HEK293 (cell line): Measurements from ENCODE around the gene BCL11B.

ENCODE experiments used
- BCL11B ChIP-seq: fragments of 450-650 bp; formaldehyde crosslinking; IDR thresholded peaks from 2 replicates; pipeline ENCODE4 v1.5.1; 2016; ENCODE audit warnings: low read depth, missing biosample characterization, missing genetic modification characterization
- BCL6B ChIP-seq: fragments of 450-650 bp; formaldehyde crosslinking; IDR thresholded peaks from 2 replicates; pipeline ENCODE4 v1.5.1; 2017; ENCODE audit warnings: missing biosample characterization, missing genetic modification characterization
- IKZF3 ChIP-seq: fragments of 450-650 bp; IDR thresholded peaks from 2 replicates; pipeline ENCODE4 v1.5.0; 2018; ENCODE audit warnings: missing biosample characterization, mild to moderate bottlenecking, missing genetic modification characterization, moderate library complexity
- KLF8 ChIP-seq: fragments of 450-650 bp; formaldehyde crosslinking; IDR thresholded peaks from 2 replicates; pipeline ENCODE4 v1.5.1; 2016; ENCODE audit warnings: missing biosample characterization, missing genetic modification characterization
- PBX3 ChIP-seq: sonication (generic); formaldehyde crosslinking; IDR thresholded peaks from 2 replicates; pipeline ENCODE4 v1.8.1; 2022; ENCODE audit warnings: mild to moderate bottlenecking, moderate library complexity, missing genetic modification reagents
- SP2 ChIP-seq: fragments of 450-650 bp; formaldehyde crosslinking; IDR thresholded peaks from 2 replicates; pipeline ENCODE4 v1.5.1; 2016; ENCODE audit warnings: missing biosample characterization, missing genetic modification characterization
- TCF7L2 ChIP-seq: IDR thresholded peaks from 2 replicates; pipeline ENCODE4 v1.6.1; 2011; ENCODE audit warnings: low read depth, mild to moderate bottlenecking, inconsistent platforms, low read length, moderate library complexity, borderline replicate concordance
- ZBTB1 ChIP-seq: fragments of 450-650 bp; formaldehyde crosslinking; IDR thresholded peaks from 2 replicates; pipeline ENCODE4 v1.5.1; 2016; ENCODE audit warnings: missing biosample characterization, missing genetic modification characterization
- ZBTB48 ChIP-seq: fragments of 450-650 bp; formaldehyde crosslinking; IDR thresholded peaks from 2 replicates; pipeline ENCODE4 v1.5.1; 2016; ENCODE audit warnings: missing biosample characterization, missing genetic modification characterization
- ZFP3 ChIP-seq: fragments of 450-650 bp; formaldehyde crosslinking; IDR thresholded peaks from 2 replicates; pipeline ENCODE4 v1.5.1; 2016; ENCODE audit warnings: low read depth, missing biosample characterization, missing genetic modification characterization
- ZFP41 ChIP-seq: fragments of 450-650 bp; formaldehyde crosslinking; IDR thresholded peaks from 2 replicates; pipeline ENCODE4 v1.5.1; 2016; ENCODE audit warnings: missing biosample characterization, missing genetic modification characterization, borderline replicate concordance
- ZFP69B ChIP-seq: fragments of 450-650 bp; formaldehyde crosslinking; IDR thresholded peaks from 2 replicates; pipeline ENCODE4 v1.5.1; 2016; ENCODE audit warnings: missing biosample characterization, missing genetic modification characterization
- ZNF169 ChIP-seq: fragments of 450-650 bp; formaldehyde crosslinking; IDR thresholded peaks from 2 replicates; pipeline ENCODE4 v1.5.1; 2016; ENCODE audit warnings: missing biosample characterization, missing genetic modification characterization
- ZNF175 ChIP-seq: fragments of 450-650 bp; formaldehyde crosslinking; IDR thresholded peaks from 2 replicates; pipeline ENCODE4 v1.5.1; 2016; ENCODE audit warnings: missing biosample characterization, missing genetic modification characterization
- ZNF202 ChIP-seq: fragments of 450-650 bp; formaldehyde crosslinking; IDR thresholded peaks from 2 replicates; pipeline ENCODE4 v1.5.1; 2016; ENCODE audit warnings: missing biosample characterization, missing genetic modification characterization, borderline replicate concordance
- ZNF239 ChIP-seq: fragments of 450-650 bp; formaldehyde crosslinking; IDR thresholded peaks from 2 replicates; pipeline ENCODE4 v1.5.1; 2016; ENCODE audit warnings: missing biosample characterization, missing genetic modification characterization
- ZNF302 ChIP-seq: fragments of 450-650 bp; formaldehyde crosslinking; IDR thresholded peaks from 2 replicates; pipeline ENCODE4 v1.5.1; 2016; ENCODE audit warnings: missing biosample characterization, missing genetic modification characterization, low read depth
- ZNF354C ChIP-seq: fragments of 450-650 bp; formaldehyde crosslinking; IDR thresholded peaks from 2 replicates; pipeline ENCODE4 v1.5.1; 2016; ENCODE audit warnings: missing biosample characterization, missing genetic modification characterization, low read depth, borderline replicate concordance
- ZNF37A ChIP-seq: fragments of 450-650 bp; IDR thresholded peaks from 2 replicates; pipeline ENCODE4 v1.5.1; 2018; ENCODE audit warnings: missing biosample characterization, missing genetic modification characterization
- ZNF394 ChIP-seq: fragments of 450-650 bp; formaldehyde crosslinking; IDR thresholded peaks from 2 replicates; pipeline ENCODE4 v1.5.1; 2016; ENCODE audit warnings: missing biosample characterization, missing genetic modification characterization, mild to moderate bottlenecking, moderate library complexity, borderline replicate concordance
- ZNF48 ChIP-seq: fragments of 450-650 bp; formaldehyde crosslinking; IDR thresholded peaks from 2 replicates; pipeline ENCODE4 v1.5.1; 2016; ENCODE audit warnings: missing biosample characterization, missing genetic modification characterization
- ZNF514 ChIP-seq: fragments of 450-650 bp; formaldehyde crosslinking; IDR thresholded peaks from 2 replicates; pipeline ENCODE4 v1.5.1; 2016; ENCODE audit warnings: missing biosample characterization, missing genetic modification characterization
- ZNF518A ChIP-seq: fragments of 450-650 bp; formaldehyde crosslinking; conservative IDR thresholded peaks from 2 replicates; pipeline ENCODE4 v1.5.1; 2016; ENCODE audit warnings: low read depth, missing biosample characterization, missing genetic modification characterization
- ZNF521 ChIP-seq: fragments of 450-650 bp; formaldehyde crosslinking; IDR thresholded peaks from 2 replicates; pipeline ENCODE4 v1.5.1; 2017; ENCODE audit warnings: missing biosample characterization, mild to moderate bottlenecking, missing genetic modification characterization
- ZNF529 ChIP-seq: fragments of 450-650 bp; formaldehyde crosslinking; IDR thresholded peaks from 2 replicates; pipeline ENCODE4 v1.5.1; 2017; ENCODE audit warnings: missing genetic modification characterization, missing biosample characterization; ENCODE audit not compliant: insufficient replicate concordance
- ZNF610 ChIP-seq: fragments of 450-650 bp; formaldehyde crosslinking; IDR thresholded peaks from 2 replicates; pipeline ENCODE4 v1.5.1; 2016; ENCODE audit warnings: missing biosample characterization, missing genetic modification characterization, borderline replicate concordance
- ZNF660 ChIP-seq: fragments of 450-650 bp; IDR thresholded peaks from 2 replicates; pipeline ENCODE4 v1.5.1; 2018; ENCODE audit warnings: missing biosample characterization, mild to moderate bottlenecking, missing genetic modification characterization
- ZNF664 ChIP-seq: fragments of 450-650 bp; formaldehyde crosslinking; IDR thresholded peaks from 2 replicates; pipeline ENCODE4 v1.5.1; 2016; ENCODE audit warnings: missing biosample characterization, missing genetic modification characterization
- ZNF747 ChIP-seq: fragments of 450-650 bp; formaldehyde crosslinking; IDR thresholded peaks from 2 replicates; pipeline ENCODE4 v1.5.1; 2016; ENCODE audit warnings: missing biosample characterization, missing genetic modification characterization
- ZNF791 ChIP-seq: fragments of 450-650 bp; formaldehyde crosslinking; IDR thresholded peaks from 2 replicates; pipeline ENCODE4 v1.5.1; 2016; ENCODE audit warnings: missing biosample characterization, missing genetic modification characterization
- ZSCAN4 ChIP-seq: fragments of 450-650 bp; formaldehyde crosslinking; IDR thresholded peaks from 2 replicates; pipeline ENCODE4 v1.5.1; 2017; ENCODE audit warnings: missing biosample characterization, missing genetic modification characterization
- TF ChIP-seq, protein P1 (sequence below): fragments of 450-650 bp; formaldehyde crosslinking; IDR thresholded peaks from 2 replicates; pipeline ENCODE4 v1.5.1; 2016; ENCODE audit warnings: missing biosample characterization, missing genetic modification characterization

BCL11B gene

GRCh38 chr14:99271951-99272631 lies at the start of gene BCL11B (continued):
- TF ChIP-seq BCL6B (tag by site-specific recombination) (no peak), ZNF394 (tag by site-specific recombination) (peak; percentile 45), ZNF514 (tag by site-specific recombination) (no peak), ZNF664 (tag by site-specific recombination) (no peak), ZNF37A (no peak; the same call in 1 of the 2 replicates), ZBTB48 (tag by site-specific recombination) (no peak; the same call in 1 of the 2 replicates), ZNF302 (no peak), ZNF791 (no peak), ZFP69B (tag by site-specific recombination) (0 out of 2 replicates have a peak, but pooled peaks have one; percentile 30), SP2 (tag by site-specific recombination) (no peak), BCL11B (tag by site-specific recombination) (no peak), ZNF518A (tag by site-specific recombination) (no peak), KLF8 (tag by site-specific recombination) (peak; percentile 64), ZNF610 (tag by site-specific recombination) (no peak), IKZF3 (0 out of 2 replicates have a peak, but pooled peaks have one; percentile 19), TCF7L2 (no peak), PBX3 (CRISPR knock-in tag) (no peak), ZNF529 (no peak), ZFP41 (no peak), ZNF747 (no peak), ZSCAN4 (tag by site-specific recombination) (peak; percentile 96), ZNF48 (tag by site-specific recombination) (no peak), ZNF239 (tag by site-specific recombination) (no peak), ZFP3 (tag by site-specific recombination) (no peak), ZNF202 (tag by site-specific recombination) (no peak), ZNF169 (no peak), ZNF175 (tag by site-specific recombination) (no peak), ZNF354C (tag by site-specific recombination) (no peak), ZBTB1 (tag by site-specific recombination) (no peak), ZNF521 (no peak), ZNF660 (tag by site-specific recombination) (peak; percentile 76)
- TF ChIP-seq, protein P1, sequence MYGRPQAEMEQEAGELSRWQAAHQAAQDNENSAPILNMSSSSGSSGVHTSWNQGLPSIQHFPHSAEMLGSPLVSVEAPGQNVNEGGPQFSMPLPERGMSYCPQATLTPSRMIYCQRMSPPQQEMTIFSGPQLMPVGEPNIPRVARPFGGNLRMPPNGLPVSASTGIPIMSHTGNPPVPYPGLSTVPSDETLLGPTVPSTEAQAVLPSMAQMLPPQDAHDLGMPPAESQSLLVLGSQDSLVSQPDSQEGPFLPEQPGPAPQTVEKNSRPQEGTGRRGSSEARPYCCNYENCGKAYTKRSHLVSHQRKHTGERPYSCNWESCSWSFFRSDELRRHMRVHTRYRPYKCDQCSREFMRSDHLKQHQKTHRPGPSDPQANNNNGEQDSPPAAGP (tag by site-specific recombination) = no peak
